ENCODE measurements around the gene SBF2. TPM values are rescaled to one million over a fixed set of nuclear protein-coding genes. Genes with fewer than 3 reads are reported as not detected.
A peak's percentile ranks its signal among the peaks of the same experiment; 100 is the strongest.
"Not testable (repeated sequence)": the region's sequence is repeated elsewhere in the genome, so short reads cannot be mapped to it uniquely, and the experiment has no call there.

The SBF2 gene
- total and polyA plus RNA-seq, 2 donors, result 8.1 to 10.2 TPM

DNA sequence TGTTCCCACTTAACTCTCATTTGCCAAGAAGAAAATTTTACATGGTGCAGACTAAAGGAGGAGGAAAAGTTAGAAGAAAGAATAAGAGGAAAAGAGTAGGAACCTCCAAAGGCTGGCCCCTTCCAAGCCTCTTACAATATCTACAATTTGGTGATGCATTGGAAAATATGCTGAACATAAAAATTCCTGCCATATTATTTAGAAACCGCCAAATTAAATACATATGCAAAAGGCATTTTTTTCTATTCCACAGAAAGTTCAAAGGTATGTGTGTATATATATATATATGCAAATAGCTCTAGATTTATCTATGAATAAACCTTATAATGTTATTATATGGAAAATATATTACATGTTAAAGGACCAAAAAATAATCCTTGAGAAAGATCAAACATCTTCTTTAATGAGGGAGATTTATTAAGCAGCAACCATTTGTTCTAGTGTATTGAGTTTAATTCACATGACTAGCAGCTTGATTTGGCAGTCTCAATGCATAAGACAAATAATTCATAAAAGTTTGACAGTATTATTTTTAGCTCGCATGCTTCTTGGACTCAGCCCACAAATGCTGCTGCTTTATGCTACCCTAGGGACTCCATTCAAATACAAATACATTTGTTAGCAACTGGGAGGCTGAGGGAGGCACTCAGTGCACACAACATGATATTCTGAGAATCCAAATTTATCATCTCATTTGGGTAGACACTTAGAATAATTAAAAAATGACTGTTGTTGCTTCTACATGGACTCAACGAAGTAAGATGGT lies 184.9 kb downstream of the SBF2 start:
- no peaks in the 10 kb centered on the region for H3K36me3 ChIP-seq (ENCODE audit: control insufficient read depth in 2 of 2, insufficient read depth in 2 of 2, low read length in 1 of 2)
- DNase-seq (ENCODE audit: low read depth in 6 of 9, low spot score in 9 of 9), result no peak
- H3K4me3 ChIP-seq (ENCODE audit: low read length in 2 of 2), result no peak overlapping the region
- 86% methylated on average over 3 of the region's 3 CpGs for WGBS
- H3K9me3 ChIP-seq (ENCODE audit: control insufficient read depth in 2 of 2, insufficient read depth in 1 of 2, low read length in 1 of 2), result no peaks in the 10 kb centered on the region
- no peaks in the 10 kb centered on the region for H3K27me3 ChIP-seq (ENCODE audit: control insufficient read depth in 2 of 2, insufficient read depth in 1 of 2, low read length in 1 of 2)
- H3K27ac ChIP-seq (ENCODE audit: low read depth in 1 of 2, low read length in 1 of 2), result no peak overlapping the region
- no peaks in the 10 kb centered on the region for H3K4me1 ChIP-seq (ENCODE audit: control insufficient read depth in 2 of 2, insufficient read depth in 2 of 2, low read length in 2 of 2)

DNA sequence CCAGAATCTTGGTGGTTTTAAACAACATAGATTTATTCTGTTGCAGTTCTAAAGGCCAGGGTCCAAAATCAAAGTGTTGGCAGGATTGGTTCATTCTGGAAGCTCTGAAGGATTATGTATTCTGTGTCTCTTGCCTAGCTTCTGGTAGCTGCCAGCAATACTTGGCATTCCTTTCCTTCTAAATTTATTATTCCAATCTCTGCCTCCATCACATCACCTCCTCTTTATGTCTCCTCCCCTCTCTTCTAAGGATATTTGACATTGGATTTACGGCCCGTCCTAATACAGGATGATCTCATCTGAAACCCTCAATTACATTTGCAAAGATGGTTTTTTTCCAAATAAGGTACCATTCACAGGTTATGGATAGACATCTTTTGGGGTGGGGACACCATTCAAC lies 186.5 kb downstream of the SBF2 start:
- 98% methylated on average over 2 of the region's 2 CpGs for WGBS
- H3K27me3 ChIP-seq (ENCODE audit: control insufficient read depth in 2 of 2, insufficient read depth in 1 of 2, low read length in 1 of 2), result no peaks in the 10 kb centered on the region
- H3K9me3 ChIP-seq (ENCODE audit: control insufficient read depth in 2 of 2, insufficient read depth in 1 of 2, low read length in 1 of 2), result no peaks in the 10 kb centered on the region
- no peak overlapping the region for H3K27ac ChIP-seq (ENCODE audit: low read depth in 1 of 2, low read length in 1 of 2)
- H3K4me1 ChIP-seq (ENCODE audit: control insufficient read depth in 2 of 2, insufficient read depth in 2 of 2, low read length in 2 of 2), result no peaks in the 10 kb centered on the region
- H3K36me3 ChIP-seq (ENCODE audit: control insufficient read depth in 2 of 2, insufficient read depth in 2 of 2, low read length in 1 of 2), result no peaks in the 10 kb centered on the region
- DNase-seq (ENCODE audit: low read depth in 6 of 9, low spot score in 9 of 9), result no peak
- H3K4me3 ChIP-seq (ENCODE audit: low read length in 2 of 2), result no peak overlapping the region

DNA sequence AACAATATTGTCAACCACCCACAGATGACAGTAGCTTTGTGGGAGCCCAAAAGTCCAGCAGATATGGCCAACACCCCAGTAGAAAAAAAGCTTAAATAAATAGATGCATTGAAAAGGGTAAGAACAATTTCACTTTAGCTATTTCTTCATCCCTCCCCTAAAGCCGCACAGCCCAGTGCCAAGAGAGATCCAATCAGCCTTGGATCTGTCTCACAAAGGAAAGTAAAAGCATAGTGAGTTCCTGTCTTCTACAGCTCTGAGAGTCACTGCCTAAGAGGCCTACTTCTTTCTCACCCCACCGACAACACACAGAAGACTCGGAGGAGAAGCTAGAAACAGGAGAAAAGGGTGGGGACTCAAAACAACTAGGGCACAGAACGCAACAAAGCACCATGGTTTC lies 196.4 kb downstream of the SBF2 start:
- Histone ChIP-seq H3K36me3 (ENCODE audit: control insufficient read depth in 2 of 2, insufficient read depth in 2 of 2, low read length in 1 of 2) (peaks cover 0 to 3% of the 10 kb centered on the region in 2 donors), H3K9me3 (ENCODE audit: control insufficient read depth in 2 of 2, insufficient read depth in 1 of 2, low read length in 1 of 2) (peaks cover 2 to 5% of the 10 kb centered on the region in 2 donors), H3K4me1 (ENCODE audit: control insufficient read depth in 2 of 2, insufficient read depth in 2 of 2, low read length in 2 of 2) (no peaks in the 10 kb centered on the region), H3K27me3 (ENCODE audit: control insufficient read depth in 2 of 2, insufficient read depth in 1 of 2, low read length in 1 of 2) (no peaks in the 10 kb centered on the region), H3K27ac (ENCODE audit: low read depth in 1 of 2, low read length in 1 of 2) (no peak overlapping the region), H3K4me3 (ENCODE audit: low read length in 2 of 2) (no peak overlapping the region)
- DNase-seq (ENCODE audit: low read depth in 6 of 9, low spot score in 9 of 9), result no peak
- 96% methylated on average over 4 of the region's 4 CpGs for WGBS

GRCh38 chr11:10096987-10097386 lies 197.0 kb downstream of the SBF2 start:
- Histone ChIP-seq H3K4me3 (ENCODE audit: low read length in 2 of 2) (no peak overlapping the region), H3K4me1 (ENCODE audit: control insufficient read depth in 2 of 2, insufficient read depth in 2 of 2, low read length in 2 of 2) (no peaks in the 10 kb centered on the region), H3K9me3 (ENCODE audit: control insufficient read depth in 2 of 2, insufficient read depth in 1 of 2, low read length in 1 of 2) (peaks cover 2 to 5% of the 10 kb centered on the region in 2 donors), H3K27ac (ENCODE audit: low read depth in 1 of 2, low read length in 1 of 2) (no peak overlapping the region), H3K36me3 (ENCODE audit: control insufficient read depth in 2 of 2, insufficient read depth in 2 of 2, low read length in 1 of 2) (peaks cover 0 to 3% of the 10 kb centered on the region in 2 donors), H3K27me3 (ENCODE audit: control insufficient read depth in 2 of 2, insufficient read depth in 1 of 2, low read length in 1 of 2) (no peaks in the 10 kb centered on the region)
- no peak for DNase-seq (ENCODE audit: low read depth in 6 of 9, low spot score in 9 of 9)
- 97% methylated on average over 5 of the region's 5 CpGs for WGBS

GRCh38 chr11:10095412-10096208 lies 198.4 kb downstream of the SBF2 start:
- 97% methylated on average over 4 of the region's 4 CpGs for WGBS
- DNase-seq (ENCODE audit: low read depth in 6 of 9, low spot score in 9 of 9), result no peak
- no peak overlapping the region for H3K4me3 ChIP-seq (ENCODE audit: low read length in 2 of 2)
- H3K36me3 ChIP-seq (ENCODE audit: control insufficient read depth in 2 of 2, insufficient read depth in 2 of 2, low read length in 1 of 2), result peaks cover 0 to 3% of the 10 kb centered on the region in 2 donors
- H3K27me3 ChIP-seq (ENCODE audit: control insufficient read depth in 2 of 2, insufficient read depth in 1 of 2, low read length in 1 of 2), result no peaks in the 10 kb centered on the region
- no peaks in the 10 kb centered on the region for H3K4me1 ChIP-seq (ENCODE audit: control insufficient read depth in 2 of 2, insufficient read depth in 2 of 2, low read length in 2 of 2)
- no peak overlapping the region for H3K27ac ChIP-seq (ENCODE audit: low read depth in 1 of 2, low read length in 1 of 2)
- peaks cover 2 to 5% of the 10 kb centered on the region in 2 donors for H3K9me3 ChIP-seq (ENCODE audit: control insufficient read depth in 2 of 2, insufficient read depth in 1 of 2, low read length in 1 of 2)

- no peaks in the 10 kb centered on the region for H3K4me1 ChIP-seq (ENCODE audit: control insufficient read depth in 2 of 2, insufficient read depth in 2 of 2, low read length in 2 of 2)
- no peaks in the 10 kb centered on the region for H3K9me3 ChIP-seq (ENCODE audit: control insufficient read depth in 2 of 2, insufficient read depth in 1 of 2, low read length in 1 of 2)
- no peak for DNase-seq (ENCODE audit: low read depth in 6 of 9, low spot score in 9 of 9)
- no peak overlapping the region for H3K4me3 ChIP-seq (ENCODE audit: low read length in 2 of 2)
- 97% methylated on average over 5 of the region's 5 CpGs for WGBS
- no peaks in the 10 kb centered on the region for H3K27me3 ChIP-seq (ENCODE audit: control insufficient read depth in 2 of 2, insufficient read depth in 1 of 2, low read length in 1 of 2)
- no peaks in the 10 kb centered on the region for H3K36me3 ChIP-seq (ENCODE audit: control insufficient read depth in 2 of 2, insufficient read depth in 2 of 2, low read length in 1 of 2)
- H3K27ac ChIP-seq (ENCODE audit: low read depth in 1 of 2, low read length in 1 of 2), result no peak overlapping the region
Measured at GRCh38 chr11:10092426-10092825, 201.6 kb downstream of the SBF2 start.

DNA sequence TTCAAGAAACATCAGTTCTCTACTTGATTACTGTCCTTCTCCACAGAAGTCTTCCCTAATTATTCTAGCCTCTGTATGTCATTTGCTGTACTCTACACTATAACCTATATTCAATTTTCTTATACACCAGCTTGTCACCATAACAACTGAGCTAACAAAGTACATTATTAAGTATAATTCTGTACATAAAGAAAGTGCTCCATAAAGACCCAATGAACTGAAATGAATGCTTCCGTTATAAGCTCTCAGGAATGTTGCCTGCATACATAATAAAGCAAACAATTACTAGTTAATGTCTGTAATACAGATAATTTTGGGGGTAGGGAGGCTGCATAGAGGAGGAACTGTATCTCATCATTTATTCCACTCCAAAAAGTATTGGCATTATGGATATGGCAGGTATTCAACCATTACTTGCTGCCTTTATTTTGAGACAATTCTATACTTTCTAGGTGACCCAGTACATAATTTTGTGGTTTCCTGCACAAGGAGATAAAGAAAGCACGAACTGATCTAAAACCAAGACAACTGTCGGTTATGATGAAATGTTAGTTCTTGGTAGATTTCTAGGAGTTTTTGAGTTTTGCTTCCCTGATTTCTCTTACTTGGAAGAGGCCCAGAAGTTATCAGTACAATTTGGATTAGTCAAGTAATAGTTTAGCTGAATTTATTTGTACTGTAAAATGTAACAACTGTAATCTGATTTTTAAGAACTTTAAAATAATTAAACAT lies 202.5 kb downstream of the SBF2 start:
- Histone ChIP-seq H3K4me3 (ENCODE audit: low read length in 2 of 2) (no peak overlapping the region), H3K36me3 (ENCODE audit: control insufficient read depth in 2 of 2, insufficient read depth in 2 of 2, low read length in 1 of 2) (no peaks in the 10 kb centered on the region), H3K27ac (ENCODE audit: low read depth in 1 of 2, low read length in 1 of 2) (no peak overlapping the region), H3K4me1 (ENCODE audit: control insufficient read depth in 2 of 2, insufficient read depth in 2 of 2, low read length in 2 of 2) (no peaks in the 10 kb centered on the region), H3K9me3 (ENCODE audit: control insufficient read depth in 2 of 2, insufficient read depth in 1 of 2, low read length in 1 of 2) (no peaks in the 10 kb centered on the region), H3K27me3 (ENCODE audit: control insufficient read depth in 2 of 2, insufficient read depth in 1 of 2, low read length in 1 of 2) (no peaks in the 10 kb centered on the region)
- DNase-seq (ENCODE audit: low read depth in 6 of 9, low spot score in 9 of 9), result peak in 1 of 9 donors; percentile 16
- 38% methylated on average over 3 of the region's 3 CpGs for WGBS

DNA sequence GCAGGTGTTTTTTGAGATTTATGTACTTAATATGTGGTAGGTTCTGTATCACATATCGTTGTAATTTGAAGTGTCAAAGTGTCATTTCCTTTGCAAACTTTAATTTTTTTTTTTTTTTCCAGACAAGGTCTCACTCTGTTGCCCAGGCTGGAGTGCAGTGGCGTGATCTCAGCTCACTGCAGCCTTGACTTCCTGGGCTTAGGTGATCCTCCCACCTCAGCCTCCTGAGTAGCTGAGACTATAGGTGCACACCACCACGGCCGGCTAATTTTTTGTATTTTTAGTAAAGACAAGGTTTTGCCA lies 206.1 kb downstream of the SBF2 start:
- H3K4me3 ChIP-seq (ENCODE audit: low read length in 2 of 2); DNase-seq (ENCODE audit: low read depth in 6 of 9, low spot score in 9 of 9): not testable (repeated sequence)
- WGBS, result 83% methylated on average over 4 of the region's 4 CpGs

More for the DNA sequence above, 206.1 kb downstream of the SBF2 start:
- not testable (repeated sequence) for H3K36me3 ChIP-seq (ENCODE audit: control insufficient read depth in 2 of 2, insufficient read depth in 2 of 2, low read length in 1 of 2); H3K4me1 ChIP-seq (ENCODE audit: control insufficient read depth in 2 of 2, insufficient read depth in 2 of 2, low read length in 2 of 2); H3K9me3 ChIP-seq (ENCODE audit: control insufficient read depth in 2 of 2, insufficient read depth in 1 of 2, low read length in 1 of 2); H3K27ac ChIP-seq (ENCODE audit: low read depth in 1 of 2, low read length in 1 of 2); H3K27me3 ChIP-seq (ENCODE audit: control insufficient read depth in 2 of 2, insufficient read depth in 1 of 2, low read length in 1 of 2)

All from thymus (tissue), 11 donors.